Measurements from ENCODE around the gene TULP1. TPM values are rescaled to one million over a fixed set of nuclear protein-coding genes. Genes with fewer than 3 reads are reported as not detected.

TULP1 gene
- total RNA-seq, 1 experiment from 2014 or later: not detected

DNA sequence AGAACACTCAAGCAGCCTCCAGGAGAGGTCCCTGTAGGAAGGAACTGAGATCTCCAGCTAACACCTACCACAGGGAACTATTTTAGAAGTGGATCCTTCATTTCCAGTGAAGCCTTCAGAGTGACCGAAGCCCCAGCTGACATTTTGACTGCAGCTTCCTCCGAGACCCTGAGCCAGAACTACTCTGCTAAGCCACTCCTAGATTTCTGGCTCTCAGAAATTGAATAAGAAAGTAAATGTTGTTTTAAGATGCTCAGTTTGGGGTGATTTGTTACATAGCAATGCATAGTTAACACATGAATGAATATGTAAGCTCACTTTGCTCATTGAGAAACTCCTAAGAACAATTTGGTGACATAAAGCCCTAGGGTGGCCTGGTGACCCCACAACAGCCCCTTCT is 5.5 kb downstream of the TULP1 start:
- H3F3A ChIP-seq (ENCODE audit: low read length, unreplicated experiment): no peaks in the 10 kb centered on the region
- H2AFZ ChIP-seq (ENCODE audit: low read length): no peak overlapping the region
- no peaks in the 10 kb centered on the region for H3K9me3 ChIP-seq (ENCODE audit: low read length)
- no peaks in the 10 kb centered on the region for H3K79me2 ChIP-seq (ENCODE audit: low read length)
- no peak overlapping the region for H3K9ac ChIP-seq (ENCODE audit: low read length)
- TF ChIP-seq, protein P1, sequence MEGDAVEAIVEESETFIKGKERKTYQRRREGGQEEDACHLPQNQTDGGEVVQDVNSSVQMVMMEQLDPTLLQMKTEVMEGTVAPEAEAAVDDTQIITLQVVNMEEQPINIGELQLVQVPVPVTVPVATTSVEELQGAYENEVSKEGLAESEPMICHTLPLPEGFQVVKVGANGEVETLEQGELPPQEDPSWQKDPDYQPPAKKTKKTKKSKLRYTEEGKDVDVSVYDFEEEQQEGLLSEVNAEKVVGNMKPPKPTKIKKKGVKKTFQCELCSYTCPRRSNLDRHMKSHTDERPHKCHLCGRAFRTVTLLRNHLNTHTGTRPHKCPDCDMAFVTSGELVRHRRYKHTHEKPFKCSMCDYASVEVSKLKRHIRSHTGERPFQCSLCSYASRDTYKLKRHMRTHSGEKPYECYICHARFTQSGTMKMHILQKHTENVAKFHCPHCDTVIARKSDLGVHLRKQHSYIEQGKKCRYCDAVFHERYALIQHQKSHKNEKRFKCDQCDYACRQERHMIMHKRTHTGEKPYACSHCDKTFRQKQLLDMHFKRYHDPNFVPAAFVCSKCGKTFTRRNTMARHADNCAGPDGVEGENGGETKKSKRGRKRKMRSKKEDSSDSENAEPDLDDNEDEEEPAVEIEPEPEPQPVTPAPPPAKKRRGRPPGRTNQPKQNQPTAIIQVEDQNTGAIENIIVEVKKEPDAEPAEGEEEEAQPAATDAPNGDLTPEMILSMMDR (conservative IDR thresholded peaks at IDR 0.05; ENCODE audit: low read depth, low read length): no peak
- TF ChIP-seq EZH2 (IDR thresholded peaks at IDR 0.05; ENCODE audit: low read length, unreplicated experiment) (no peak), EZH2phosphoT487 (IDR thresholded peaks at IDR 0.05; ENCODE audit: borderline replicate concordance, low read length) (no peak)
- BruUV-seq (replicated peaks): no TSS peak
- no peak for ATAC-seq
- no peak overlapping the region for H3K4me2 ChIP-seq (ENCODE audit: low read length)
- no peak for DNase-seq
- no peak overlapping the region for H3K27ac ChIP-seq (ENCODE audit: low read length)
- CTCF ChIA-PET: no interaction called here
- intact Hi-C loops (cut with micrococcal nuclease): no loop called here
- H3K27me3 ChIP-seq (ENCODE audit: low read length): no peaks in the 10 kb centered on the region
- H3K4me1 ChIP-seq (ENCODE audit: insufficient read depth, low read length): no peaks in the 10 kb centered on the region
- no peaks in the 10 kb centered on the region for H3K36me3 ChIP-seq (ENCODE audit: low read depth, low read length)
- no peaks in the 10 kb centered on the region for H3K9me2 ChIP-seq (replicated peaks; ENCODE audit: low read length)
- H4K20me1 ChIP-seq (ENCODE audit: low read length): no peaks in the 10 kb centered on the region
- POLR2A ChIA-PET (ENCODE audit: unreplicated experiment): no interaction called here
- no peak overlapping the region for H3K4me3 ChIP-seq (ENCODE audit: low read length)

DNA sequence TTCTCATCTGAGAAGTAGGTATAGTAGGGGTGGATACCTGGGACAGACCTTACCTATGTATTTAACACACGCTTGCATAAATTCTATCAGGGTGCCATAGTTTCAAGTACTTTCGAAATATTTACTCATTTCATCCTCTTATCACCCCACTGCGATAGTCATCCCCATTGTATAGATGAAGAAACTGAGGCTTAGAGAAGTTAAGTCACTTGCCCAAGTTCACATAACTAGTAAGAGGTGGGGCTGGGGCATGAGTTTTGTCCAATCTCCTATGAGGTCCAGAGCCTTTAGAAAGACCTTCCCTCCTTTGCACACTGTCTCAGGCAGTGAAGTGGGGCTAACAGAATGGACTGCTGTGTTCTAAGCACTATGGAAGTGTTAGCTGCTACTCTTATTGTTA is 6.2 kb downstream of the TULP1 start:
- ATAC-seq (no peak), DNase-seq (no peak)
- intact Hi-C loops (cut with micrococcal nuclease): no loop called here
- POLR2A ChIA-PET (ENCODE audit: unreplicated experiment): no interaction called here
- no peak overlapping the region for H3K4me3 ChIP-seq (ENCODE audit: low read length)
- H3K4me2 ChIP-seq (ENCODE audit: low read length): no peak overlapping the region
- TF ChIP-seq EZH2phosphoT487 (IDR thresholded peaks at IDR 0.05; ENCODE audit: borderline replicate concordance, low read length): no peak
- TF ChIP-seq, protein P1 (conservative IDR thresholded peaks at IDR 0.05; ENCODE audit: low read depth, low read length): no peak
- TF ChIP-seq EZH2 (IDR thresholded peaks at IDR 0.05; ENCODE audit: low read length, unreplicated experiment): no peak
- no peaks in the 10 kb centered on the region for H3K36me3 ChIP-seq (ENCODE audit: low read depth, low read length)
- no peak overlapping the region for H3K9ac ChIP-seq (ENCODE audit: low read length)
- no peaks in the 10 kb centered on the region for H3K9me2 ChIP-seq (replicated peaks; ENCODE audit: low read length)
- no peak overlapping the region for H2AFZ ChIP-seq (ENCODE audit: low read length)
- CTCF ChIA-PET: no interaction called here
- BruUV-seq (replicated peaks): no TSS peak
- no peaks in the 10 kb centered on the region for H3K27me3 ChIP-seq (ENCODE audit: low read length)
- H3K79me2 ChIP-seq (ENCODE audit: low read length): no peaks in the 10 kb centered on the region
- no peaks in the 10 kb centered on the region for H3F3A ChIP-seq (ENCODE audit: low read length, unreplicated experiment)
- no peaks in the 10 kb centered on the region for H4K20me1 ChIP-seq (ENCODE audit: low read length)
- H3K4me1 ChIP-seq (ENCODE audit: insufficient read depth, low read length): no peaks in the 10 kb centered on the region
- no peaks in the 10 kb centered on the region for H3K9me3 ChIP-seq (ENCODE audit: low read length)
- no peak overlapping the region for H3K27ac ChIP-seq (ENCODE audit: low read length)

DNA sequence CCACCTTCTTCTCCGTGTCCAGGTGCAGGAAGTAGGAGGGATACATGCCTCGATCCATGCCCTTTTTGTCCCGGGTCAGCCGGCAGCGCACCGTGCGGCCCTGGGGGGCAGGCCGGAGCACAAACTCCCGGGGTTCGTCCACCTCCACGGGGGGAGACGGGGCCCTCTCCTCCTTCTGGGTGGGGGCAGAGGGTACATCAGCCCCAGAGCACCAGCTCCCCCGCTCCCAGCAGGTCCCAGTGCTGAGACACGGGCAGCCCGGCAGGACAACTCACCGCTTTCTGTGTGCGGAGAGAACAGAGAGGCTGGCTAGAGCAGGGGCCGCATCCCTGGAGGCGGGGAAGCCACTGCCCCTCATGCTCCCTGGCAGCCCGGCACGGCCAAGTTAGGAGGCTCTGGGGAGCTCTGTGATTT is 6.7 kb downstream of the TULP1 start:
- intact Hi-C loops (cut with micrococcal nuclease): no loop called here
- no peak overlapping the region for H2AFZ ChIP-seq (ENCODE audit: low read length)
- H3F3A ChIP-seq (ENCODE audit: low read length, unreplicated experiment): no peaks in the 10 kb centered on the region
- H3K36me3 ChIP-seq (ENCODE audit: low read depth, low read length): no peaks in the 10 kb centered on the region
- CTCF ChIA-PET: no interaction called here
- no peak overlapping the region for H3K4me3 ChIP-seq (ENCODE audit: low read length)
- H3K79me2 ChIP-seq (ENCODE audit: low read length): no peaks in the 10 kb centered on the region
- no TSS peak for BruUV-seq (replicated peaks)
- H3K27ac ChIP-seq (ENCODE audit: low read length): no peak overlapping the region
- H4K20me1 ChIP-seq (ENCODE audit: low read length): no peaks in the 10 kb centered on the region
- no peaks in the 10 kb centered on the region for H3K9me2 ChIP-seq (replicated peaks; ENCODE audit: low read length)
- no peak for TF ChIP-seq EZH2 (IDR thresholded peaks at IDR 0.05; ENCODE audit: low read length, unreplicated experiment)
- TF ChIP-seq, protein P1 (conservative IDR thresholded peaks at IDR 0.05; ENCODE audit: low read depth, low read length): no peak
- TF ChIP-seq EZH2phosphoT487 (IDR thresholded peaks at IDR 0.05; ENCODE audit: borderline replicate concordance, low read length): no peak
- POLR2A ChIA-PET (ENCODE audit: unreplicated experiment): no interaction called here
- H3K4me1 ChIP-seq (ENCODE audit: insufficient read depth, low read length): no peaks in the 10 kb centered on the region
- H3K4me2 ChIP-seq (ENCODE audit: low read length): no peak overlapping the region
- no peaks in the 10 kb centered on the region for H3K27me3 ChIP-seq (ENCODE audit: low read length)
- DNase-seq: no peak
- ATAC-seq: no peak
- H3K9me3 ChIP-seq (ENCODE audit: low read length): no peaks in the 10 kb centered on the region
- H3K9ac ChIP-seq (ENCODE audit: low read length): no peak overlapping the region
